Activated CD8-positive, alpha-beta memory T cell treated with anti-CD3 and anti-CD28 coated beads for 48 hours (primary cell): Measurements from ENCODE around the gene DLGAP5.

Experiments used
- DNase-seq, 3 experiments: peaks; one replicate each; pipeline ENCODE4 v3.0.0-alpha.2; 2020; ENCODE audit warnings: low read depth in 2 of 3, low spot score in 2 of 3

DLGAP5 gene

DNA sequence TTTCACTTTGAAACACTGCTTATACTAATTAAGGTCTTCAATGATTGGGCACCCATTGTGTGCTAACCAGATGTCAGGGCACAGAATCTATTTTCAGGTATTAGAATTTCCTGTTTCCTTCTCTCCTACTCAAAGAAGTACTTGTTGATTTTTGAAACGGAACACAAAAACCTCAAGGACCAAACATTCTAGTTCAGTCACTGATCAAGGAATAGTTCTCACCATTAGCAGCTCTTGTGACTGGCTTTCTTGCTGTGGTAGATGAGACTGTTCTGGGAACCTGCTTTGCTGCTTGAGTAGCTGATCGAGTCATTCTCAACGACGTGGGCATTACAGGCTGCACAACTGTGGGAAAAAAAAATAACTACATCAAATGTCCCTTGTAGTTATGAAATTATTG is 11.0 kb downstream of the DLGAP5 start:
- no peak for DNase-seq

DNA sequence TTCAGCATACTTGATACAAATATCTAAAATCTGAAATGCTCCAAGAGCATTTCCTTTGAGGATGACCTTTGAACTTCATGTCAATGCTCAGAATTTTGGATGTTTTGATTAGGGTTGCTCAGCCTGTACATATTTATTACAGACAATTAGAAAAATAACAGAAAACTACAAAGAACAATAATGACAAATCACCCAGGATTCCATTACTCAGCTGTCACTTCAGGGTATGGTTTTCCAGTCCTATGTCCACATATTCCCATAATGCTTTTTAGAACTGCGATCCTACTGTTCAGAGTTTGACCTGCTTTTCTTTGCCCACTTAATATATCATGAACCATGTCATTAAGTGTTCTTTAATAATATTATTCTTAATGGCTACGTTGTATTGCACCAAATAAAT is 11.4 kb downstream of the DLGAP5 start:
- DNase-seq, result no peak

DNA sequence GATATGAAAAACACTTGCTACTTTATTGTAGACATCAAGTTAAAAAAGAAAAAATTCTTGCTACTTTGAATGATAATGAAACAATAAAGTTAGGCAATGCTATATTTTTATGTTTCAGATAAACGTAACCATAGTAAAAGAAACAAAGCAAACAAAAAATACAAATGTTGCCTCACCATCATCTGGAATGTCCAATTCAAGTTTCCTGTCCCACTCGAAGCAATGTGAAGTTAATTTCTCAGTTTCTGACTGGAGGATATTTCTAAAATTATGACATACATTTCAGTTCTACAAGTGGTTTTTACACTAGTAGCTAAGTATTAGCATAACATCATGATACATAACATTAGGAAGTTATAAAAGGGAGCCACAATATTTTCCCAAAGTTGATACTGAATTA is 20.9 kb downstream of the DLGAP5 start:
- no peak for DNase-seq

DNA sequence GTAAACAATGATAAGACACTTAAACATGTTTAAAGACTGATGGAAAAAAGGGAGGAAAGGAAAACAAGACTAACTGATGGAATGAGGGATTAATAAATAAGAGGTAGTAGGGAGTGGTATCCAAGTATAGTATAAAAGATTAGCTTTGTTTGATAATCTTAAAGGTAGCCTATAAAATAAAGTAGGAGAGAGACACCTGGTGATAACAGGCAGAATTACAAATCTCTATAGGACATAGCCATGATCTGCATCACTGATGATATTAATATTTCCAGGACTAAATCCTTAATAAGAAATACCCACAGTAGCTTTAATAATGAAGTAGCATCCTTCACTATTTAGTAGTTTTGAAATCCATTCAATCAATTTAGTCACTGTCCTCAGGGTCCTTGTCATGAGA is 30.4 kb downstream of the DLGAP5 start:
- DNase-seq, result no peak

DNA sequence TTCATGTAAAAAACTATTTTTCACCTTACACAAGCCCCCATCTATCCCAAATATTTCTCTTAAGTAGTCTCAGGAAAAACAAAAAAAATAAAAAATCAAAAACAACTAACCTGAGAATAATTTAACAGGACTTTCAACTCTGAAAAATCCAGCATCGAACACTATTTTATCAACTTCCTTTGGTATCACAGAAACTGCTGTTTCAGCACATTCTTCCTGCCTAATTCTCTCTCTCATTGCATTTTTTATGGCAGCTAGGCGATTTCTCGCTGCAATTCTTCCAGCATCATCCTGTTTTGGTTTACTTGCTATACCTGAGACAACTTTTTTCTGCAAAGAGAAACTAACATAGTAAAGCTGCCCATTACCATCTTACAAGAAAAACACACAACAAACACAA is 33.0 kb downstream of the DLGAP5 start:
- no peak for DNase-seq

DNA sequence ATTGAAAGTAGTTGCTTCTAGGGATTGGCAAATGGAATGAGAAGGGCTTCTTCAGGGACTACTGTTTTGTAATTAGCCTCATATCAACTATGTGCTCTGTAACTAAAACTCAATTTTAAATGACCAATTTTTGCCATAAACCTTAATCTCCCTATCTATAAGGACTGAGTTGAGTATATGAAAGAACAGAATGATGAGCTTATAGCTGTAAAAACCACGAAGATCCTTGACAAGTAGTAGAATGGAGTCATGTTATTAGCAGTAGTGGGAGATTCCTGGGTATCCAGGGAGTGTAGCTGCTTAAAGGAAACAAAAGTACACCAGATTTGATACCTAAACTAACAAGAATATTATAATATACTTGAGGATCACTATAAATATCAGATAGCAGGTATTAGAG is 34.3 kb downstream of the DLGAP5 start:
- no peak for DNase-seq

DNA sequence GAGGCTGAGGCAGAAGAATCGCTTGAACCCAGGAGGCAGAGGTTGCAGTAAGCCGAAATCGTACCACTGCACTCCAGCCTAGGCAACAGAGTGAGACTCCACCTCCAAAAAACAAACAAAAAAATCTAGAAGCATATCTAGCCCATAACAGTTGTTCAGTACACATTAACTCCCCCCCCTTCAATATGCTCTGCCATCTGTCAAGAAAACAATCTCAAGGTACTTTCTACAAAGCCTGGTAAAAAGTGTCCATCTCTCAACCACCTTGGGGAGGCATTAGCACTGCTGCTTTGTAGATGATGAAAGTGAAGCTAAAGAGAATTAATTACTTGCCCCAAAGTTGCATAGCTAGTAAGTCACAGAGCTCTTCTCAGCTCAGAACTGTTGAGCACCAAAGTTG is 37.4 kb downstream of the DLGAP5 start:
- DNase-seq, result no peak

DNA sequence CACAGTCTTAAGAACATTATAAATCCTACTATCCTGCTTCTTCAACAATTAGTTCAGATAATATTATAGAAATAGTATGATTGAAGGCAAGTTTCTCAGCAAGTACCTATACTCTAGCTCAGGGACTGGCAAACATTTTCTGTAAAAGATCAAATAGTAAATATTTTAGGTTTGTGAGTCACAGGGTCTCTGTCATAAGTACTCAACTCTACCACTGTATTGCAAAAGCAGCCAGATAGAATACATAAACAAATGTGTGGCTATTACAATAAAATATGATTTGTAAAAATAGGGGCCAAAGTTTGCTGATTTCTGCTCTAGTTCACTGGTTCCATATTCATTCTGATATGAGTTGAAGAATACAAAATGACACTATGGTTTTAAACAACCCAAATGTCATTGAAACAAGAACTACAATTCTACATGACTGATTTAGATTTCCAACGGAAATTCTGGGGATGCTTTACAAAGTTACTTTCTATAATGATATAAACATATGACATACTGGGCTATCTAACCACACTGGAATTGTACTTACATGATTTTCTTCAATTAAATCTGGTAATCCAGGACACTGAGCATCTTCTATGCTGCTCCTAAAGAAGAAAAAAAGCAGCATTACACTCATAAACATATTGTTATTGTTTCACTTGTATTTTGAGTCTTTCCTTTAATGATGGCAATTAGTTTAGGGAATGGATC is 39.2 kb downstream of the DLGAP5 start:
- DNase-seq, result no peak

DNA sequence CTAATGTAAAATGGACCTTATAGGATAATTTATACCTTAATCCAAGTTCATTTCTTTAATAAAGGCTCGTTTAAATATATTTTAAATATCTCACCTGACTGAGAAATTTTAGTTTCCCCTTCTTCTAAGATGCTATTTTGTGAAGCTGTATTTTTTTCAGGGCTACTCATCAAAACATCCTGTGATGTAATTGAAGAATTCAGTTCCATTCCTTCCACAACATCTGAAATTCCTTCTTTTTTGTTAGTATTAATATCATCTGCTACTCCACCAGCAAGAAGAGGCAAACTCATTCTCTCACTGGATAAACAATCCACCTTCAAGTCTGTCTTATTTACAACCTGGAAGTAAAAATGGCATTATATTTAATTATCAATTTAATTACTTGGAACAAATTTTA is 39.8 kb downstream of the DLGAP5 start:
- no peak for DNase-seq

DNA sequence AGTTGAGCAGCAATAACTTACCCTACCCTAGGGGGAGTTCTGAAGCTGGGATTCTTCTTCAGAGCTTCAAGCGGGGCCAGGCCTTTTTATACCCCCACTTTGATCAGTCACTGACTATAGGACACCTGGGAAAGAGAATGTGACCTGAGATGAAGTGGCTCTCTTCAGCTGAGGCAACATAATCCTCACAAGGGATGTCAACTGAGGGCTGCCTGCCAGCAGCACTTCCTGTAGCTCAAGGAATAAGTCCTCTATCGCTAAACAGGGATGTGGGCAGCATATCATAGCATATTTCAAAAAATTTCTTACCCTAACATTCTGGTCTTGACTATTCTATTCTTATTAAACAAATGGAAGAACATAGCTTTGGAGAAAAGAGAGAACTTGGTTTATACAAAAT is 45.0 kb downstream of the DLGAP5 start:
- no peak for DNase-seq

DNA sequence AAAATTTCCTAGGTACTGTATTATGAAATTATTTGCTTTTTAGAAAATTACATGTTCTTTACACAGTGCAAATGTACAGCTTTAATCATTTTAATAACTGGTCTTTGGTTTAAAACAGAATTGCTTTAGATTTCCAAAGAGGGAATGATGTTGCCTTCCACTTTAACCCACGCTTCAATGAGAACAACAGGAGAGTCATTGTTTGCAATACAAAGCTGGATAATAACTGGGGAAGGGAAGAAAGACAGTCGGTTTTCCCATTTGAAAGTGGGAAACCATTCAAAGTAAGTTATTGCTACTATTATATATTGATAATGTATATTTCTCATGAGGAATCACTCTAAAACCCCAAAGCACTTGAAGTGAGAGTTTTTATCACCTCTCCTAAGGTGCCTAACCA is 48.9 kb downstream of the DLGAP5 start:
- no peak for DNase-seq

DNA sequence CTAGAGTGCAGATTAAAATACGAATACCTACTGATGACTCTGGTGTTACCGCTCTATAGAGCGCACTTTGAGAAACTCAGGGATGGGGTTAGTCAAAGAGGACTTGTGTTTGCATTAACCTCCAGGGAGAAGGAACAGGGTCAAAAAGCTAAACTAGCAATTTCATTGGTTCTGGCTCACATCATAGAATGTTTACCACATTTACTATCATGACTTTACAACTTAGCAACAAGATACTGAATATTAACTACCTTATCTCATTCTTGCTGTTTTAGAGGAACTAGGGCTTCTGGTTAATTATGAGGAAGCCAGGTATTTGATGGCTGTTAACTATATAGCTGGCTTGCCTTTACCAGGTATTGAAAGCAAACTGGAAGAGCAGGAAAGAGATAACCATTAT is 49.6 kb downstream of the DLGAP5 start:
- DNase-seq, result no peak

DNA sequence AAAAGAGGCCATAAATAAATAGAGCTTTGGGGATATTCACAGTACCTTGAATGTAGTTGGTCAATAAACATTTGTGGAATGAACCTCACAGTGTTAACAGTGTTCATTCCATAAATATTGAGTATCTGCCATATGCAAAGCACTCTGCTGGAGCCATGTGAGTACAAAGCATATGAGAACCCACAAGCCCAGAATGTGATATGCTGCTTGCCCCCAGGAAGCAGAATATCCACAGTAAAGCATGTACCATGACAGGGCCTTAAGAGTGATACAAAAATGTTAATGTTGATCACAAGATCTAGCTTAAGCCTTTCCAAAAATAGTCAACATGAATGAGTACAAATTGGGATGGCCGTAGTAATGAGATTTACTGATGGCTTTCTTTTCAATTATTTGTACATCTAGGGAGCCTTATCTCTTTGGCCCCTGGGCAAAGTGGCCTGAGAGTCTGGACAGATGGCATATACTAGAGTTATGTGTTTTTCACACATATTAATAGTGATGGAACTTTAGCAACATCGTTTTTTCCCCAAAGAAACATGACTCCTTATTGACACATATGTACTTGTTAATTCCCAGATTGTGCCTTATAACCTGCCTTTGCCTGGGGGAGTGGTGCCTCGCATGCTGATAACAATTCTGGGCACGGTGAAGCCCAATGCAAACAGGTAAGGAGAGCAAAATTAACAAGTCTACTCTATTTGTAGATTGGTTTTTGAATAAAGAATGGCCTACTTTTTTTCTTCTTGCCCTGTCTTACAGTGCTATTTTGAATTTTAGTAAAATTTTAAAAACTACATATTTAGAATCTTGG is 51.5 kb downstream of the DLGAP5 start:
- DNase-seq, result no peak

DNA sequence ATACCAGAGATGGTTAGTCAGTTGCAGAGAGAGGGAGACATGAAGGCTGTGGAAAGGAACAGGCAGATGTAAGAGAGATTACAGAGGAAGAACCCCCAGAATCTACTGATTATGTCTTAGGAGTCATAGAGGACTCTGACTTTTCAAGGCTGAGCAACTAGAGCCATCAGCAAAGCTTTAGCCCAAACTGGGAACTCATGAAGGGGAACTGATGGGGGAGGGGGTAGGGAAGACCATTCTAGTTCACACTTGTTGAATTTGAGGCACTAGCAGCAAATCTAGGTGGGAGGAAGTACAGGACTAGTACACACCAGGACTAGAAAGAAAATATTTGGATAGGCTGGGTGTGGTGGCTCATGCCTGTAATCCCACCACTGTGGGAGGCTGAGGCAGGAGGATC is 52.2 kb downstream of the DLGAP5 start:
- no peak for DNase-seq

DNA sequence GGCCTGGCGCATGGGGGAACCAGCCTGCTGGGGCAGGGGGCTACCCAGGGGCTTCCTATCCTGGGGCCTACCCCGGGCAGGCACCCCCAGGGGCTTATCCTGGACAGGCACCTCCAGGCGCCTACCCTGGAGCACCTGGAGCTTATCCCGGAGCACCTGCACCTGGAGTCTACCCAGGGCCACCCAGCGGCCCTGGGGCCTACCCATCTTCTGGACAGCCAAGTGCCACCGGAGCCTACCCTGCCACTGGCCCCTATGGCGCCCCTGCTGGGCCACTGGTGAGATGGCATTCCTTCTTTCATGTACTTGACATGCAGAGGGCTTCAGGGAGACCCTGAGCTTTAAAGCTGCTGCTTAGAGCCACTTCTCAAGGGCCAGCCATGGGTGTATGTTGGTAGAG is 53.3 kb downstream of the DLGAP5 start:
- DNase-seq, result no peak

DNA sequence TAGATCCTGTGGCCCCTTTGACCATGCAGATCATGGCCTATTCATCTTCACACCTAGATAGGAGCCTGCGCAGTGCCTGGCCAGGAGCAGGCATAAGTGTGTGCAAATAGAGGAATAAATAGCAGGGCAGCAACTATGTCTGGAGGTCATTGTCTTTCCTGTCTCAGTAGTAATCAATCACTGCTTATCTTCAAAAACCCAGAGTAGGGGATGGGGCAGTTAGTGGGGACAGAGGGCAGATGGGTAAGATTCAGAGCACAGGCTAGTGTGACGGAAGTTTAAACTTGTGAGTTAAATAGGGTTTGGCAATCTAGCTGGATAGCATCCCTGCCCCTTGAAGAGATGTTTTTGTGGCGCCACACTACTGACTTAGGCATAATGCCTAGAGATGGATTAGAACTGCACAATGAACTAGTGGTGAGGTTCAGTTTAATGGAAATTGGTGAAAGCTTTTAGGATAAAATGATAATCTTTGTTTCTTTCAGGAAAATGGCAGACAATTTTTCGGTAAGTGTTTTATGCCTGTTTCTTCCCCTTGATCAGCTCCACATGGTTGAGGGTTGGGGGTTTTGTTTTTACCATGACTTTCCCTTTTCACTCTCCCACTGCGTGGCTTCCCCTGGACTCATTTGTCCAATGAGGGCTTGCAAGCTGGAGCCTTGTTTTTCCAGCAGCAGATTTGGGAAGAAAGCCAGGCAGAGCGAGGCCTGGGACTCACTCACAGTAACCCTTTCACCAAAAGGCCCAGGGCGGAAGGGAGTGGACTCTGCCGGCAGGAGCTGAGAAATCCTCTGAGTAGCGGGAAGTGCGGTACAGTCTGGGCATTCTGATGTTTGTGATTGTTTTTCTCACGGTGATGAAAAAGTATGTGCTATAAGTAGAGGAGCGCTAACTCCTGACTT is 54.2 kb downstream of the DLGAP5 start:
- no peak for DNase-seq

DNA sequence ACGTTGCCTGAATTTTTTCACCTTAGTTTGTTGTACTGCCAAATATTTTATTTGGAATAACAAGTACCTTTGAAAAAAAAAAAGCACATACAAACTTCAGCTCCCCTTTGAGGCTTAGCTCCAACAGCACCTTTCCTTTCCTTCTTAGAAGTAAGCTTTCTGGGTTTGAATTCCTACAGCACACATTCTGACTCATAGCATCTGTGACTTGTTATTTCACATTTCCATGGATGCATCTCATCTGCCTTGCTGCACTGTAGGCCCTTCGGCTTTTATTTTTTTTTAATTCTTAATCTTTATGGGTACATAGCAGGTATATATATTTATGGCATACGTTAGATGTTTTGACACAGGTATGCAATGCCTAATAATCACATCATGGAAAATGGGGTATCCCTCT is 55.1 kb downstream of the DLGAP5 start:
- DNase-seq, result no peak

DNA sequence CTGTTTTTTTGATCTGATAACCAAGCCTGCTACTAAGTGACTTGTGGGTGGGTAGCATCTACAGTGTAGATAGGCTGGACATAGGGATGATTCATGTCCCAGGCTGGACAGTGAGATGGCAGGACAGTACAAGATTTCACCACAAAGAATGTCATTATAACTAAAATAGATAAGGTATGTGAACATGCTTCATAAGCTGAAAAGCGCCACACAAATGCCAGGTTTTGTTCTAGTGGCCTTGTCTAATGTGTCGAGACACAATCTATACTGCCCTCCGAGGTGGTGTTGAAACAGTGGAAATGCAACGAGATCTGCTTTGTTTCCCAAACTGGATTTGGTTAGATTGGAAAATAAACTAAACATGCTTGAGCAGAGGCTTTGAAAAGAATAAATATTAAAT is 58.0 kb downstream of the DLGAP5 start:
- DNase-seq, result no peak

DNA sequence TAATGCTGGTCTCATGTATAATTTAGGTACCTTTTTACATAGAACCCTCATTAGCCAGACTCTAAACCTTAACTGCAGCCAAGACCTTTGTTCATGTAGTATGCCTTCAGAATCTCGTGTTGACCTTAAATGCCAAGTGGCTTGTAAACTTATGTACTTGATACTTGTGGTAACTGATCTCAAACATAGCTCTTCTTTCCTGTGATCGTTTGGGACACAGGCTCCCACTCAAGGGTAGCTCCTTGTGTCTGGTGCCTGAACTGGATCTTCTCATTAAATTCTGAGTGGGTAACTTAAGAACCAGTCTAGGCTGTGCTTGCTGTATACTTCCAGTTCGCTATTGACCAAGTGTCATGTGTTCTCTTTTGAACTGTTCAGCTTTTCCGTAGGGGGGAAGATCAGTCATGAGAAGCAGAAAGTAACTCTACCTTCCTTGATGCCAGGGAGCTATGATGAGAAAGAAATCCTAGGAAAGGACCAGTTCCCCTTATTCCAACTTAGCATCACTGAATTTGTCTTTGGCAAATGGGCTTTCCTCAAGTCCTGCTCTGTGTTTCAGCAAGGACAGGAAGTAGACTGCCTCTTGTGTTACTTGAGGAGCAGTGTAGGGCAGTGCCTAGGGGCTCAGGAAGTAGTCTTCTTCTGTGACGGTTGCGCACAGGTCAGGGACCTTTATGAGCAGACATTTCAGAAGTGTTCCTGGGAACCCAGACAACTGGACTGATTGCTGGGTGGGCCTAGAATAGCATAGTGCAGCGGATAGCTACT is 59.8 kb downstream of the DLGAP5 start:
- no peak for DNase-seq

DNA sequence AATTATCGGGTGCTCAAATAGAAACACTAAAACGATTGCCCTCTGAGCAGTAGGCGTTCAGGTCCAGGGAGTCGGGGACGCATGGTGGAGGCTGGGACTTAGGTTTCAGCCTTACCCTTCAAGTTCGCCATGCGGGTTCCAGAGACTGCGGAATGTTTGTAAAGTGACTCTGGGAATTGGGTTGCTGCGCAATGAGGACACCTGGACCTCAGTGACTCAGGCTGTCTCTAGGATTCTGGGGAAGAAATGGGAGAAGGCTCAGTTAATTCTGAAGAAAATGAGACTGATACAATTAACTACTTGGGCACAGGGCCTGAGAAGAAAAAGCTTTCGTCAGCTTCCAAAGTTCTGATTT is 61.2 kb downstream of the DLGAP5 start:
- DNase-seq, result no peak
